Breast epithelium (tissue), 4 donors: ENCODE results near the gene SLX1A. TPM values are rescaled to one million over a fixed set of nuclear protein-coding genes. Genes with fewer than 3 reads are reported as not detected.
A peak's percentile ranks its signal among the peaks of the same experiment; 100 is the strongest.
"Not testable (repeated sequence)": the region's sequence is repeated elsewhere in the genome, so short reads cannot be mapped to it uniquely, and the experiment has no call there.

Experiments used
- DNase-seq, 2 donors: peaks; one replicate each; pipeline ENCODE4 v3.0.0-alpha.2; 2019; ENCODE audit warnings: low spot score in 2 of 2
- H3K27ac ChIP-seq, 2 donors: fragments of 200-600 bp; sonication (generic) in 1 of 2; one replicate each; pipeline ENCODE4 v1.5.1; 2016 to 2019; ENCODE audit warnings: mild to moderate bottlenecking in 1 of 2
- H3K27me3 ChIP-seq, 2 donors: fragments of 200-600 bp; sonication (generic) in 1 of 2; one replicate each; pipeline versions ENCODE4 v1.5.1 to v1.6.0; 2017 to 2019; ENCODE audit warnings: control low read depth in 1 of 2, mild to moderate bottlenecking in 1 of 2
- H3K36me3 ChIP-seq: fragments of 200-600 bp; one replicate; pipeline ENCODE4 v1.5.1; 2019
- H3K4me1 ChIP-seq, 2 donors: fragments of 200-600 bp; sonication (generic); one replicate each; pipeline ENCODE4 v1.5.1; 2016 to 2019; ENCODE audit warnings: control low read depth in 1 of 2
- H3K4me3 ChIP-seq, 3 donors: fragments of 200-600 bp; sonication (generic); 1 replicate in 2 of 3; 2 replicates in 1 of 3; pipeline ENCODE4 v1.5.1; 2016 to 2019; ENCODE audit warnings: mild to moderate bottlenecking in 3 of 3, moderate library complexity in 2 of 3
- H3K9me3 ChIP-seq, 2 donors: fragments of 200-600 bp; sonication (generic) in 1 of 2; one replicate each; pipeline ENCODE4 v1.5.1; 2016 to 2019; ENCODE audit warnings: control low read depth in 1 of 2
- POLR2A ChIP-seq: fragments of 450-650 bp; IDR thresholded peaks from one replicate; pipeline ENCODE4 v1.6.1; 2016; ENCODE audit warnings: antibody characterized with exemption, mild to moderate bottlenecking, moderate library complexity
- POLR2AphosphoS5 ChIP-seq, 3 donors: sonication (generic); formaldehyde crosslinking; IDR thresholded peaks; one replicate each; pipeline ENCODE4 v1.6.1; 2017; ENCODE audit warnings: antibody characterized with exemption in 3 of 3
- intact Hi-C: fragments of 100-400 bp; cut with DNase I; formaldehyde crosslinking; loops from one replicate; pipeline ENCODE4 v1.15.1; 2023; ENCODE audit warnings: low total_unique reads
- total RNA-seq, 3 donors: library from RNA; depleted of rRNA; stranded (reverse); fragments of >200 nt; gene quantifications; one replicate each; pipeline ENCODE4 v1.1.0, GENCODE V29; 2016
- TF ChIP-seq, protein P1 (sequence below), 3 donors: fragments of 450-650 bp; IDR thresholded peaks; one replicate each; pipeline ENCODE4 v1.5.1; 2016 to 2017; ENCODE audit warnings: antibody characterized with exemption in 3 of 3, mild to moderate bottlenecking in 3 of 3, moderate library complexity in 3 of 3

SLX1A gene
- 10 to 100 TPM; 27.4 to 59.0 (median 34.7) TPM for total RNA-seq

DNA sequence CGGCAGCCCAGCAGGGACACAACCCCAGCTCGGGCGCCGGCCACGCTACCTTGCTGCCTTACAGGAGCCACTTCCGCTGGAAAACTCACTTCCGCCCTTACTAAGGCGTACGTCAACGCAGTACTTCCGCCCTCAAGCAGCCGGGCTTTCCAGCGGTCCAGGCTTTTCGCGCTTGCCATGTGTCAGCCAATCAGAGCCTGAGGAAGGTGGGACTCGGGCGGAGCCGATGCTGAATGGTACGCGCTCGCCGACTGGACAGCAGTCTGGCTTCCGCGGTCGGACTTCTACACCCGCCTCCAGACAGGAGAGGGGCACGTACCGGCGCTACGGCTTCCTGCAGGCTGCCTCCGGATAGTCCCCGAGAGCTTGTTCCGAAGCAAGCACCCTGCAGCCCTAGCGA is at the start of gene SLX1A, which contains the start of gene BOLA2B:
SLX1A (plus strand) TSS at position 261 of the 400 bp plus-strand sequence. CDS start 210 bp downstream, outside the sequence.
BOLA2B (minus strand) TSS at position 52 of the 400 bp plus-strand sequence. CDS start 71 bp downstream, outside the sequence.
- H3K27me3 ChIP-seq, intact Hi-C loops, H3K4me1 ChIP-seq, H3K36me3 ChIP-seq, DNase-seq, H3K9me3 ChIP-seq: not testable (repeated sequence)
- H3K4me3 ChIP-seq: peak within 1 kb of the TSS; percentile 35 to 67 (median 49)
- peak within 1 kb of the TSS in 1 of 2 donors; percentile 54 for H3K27ac ChIP-seq

DNA sequence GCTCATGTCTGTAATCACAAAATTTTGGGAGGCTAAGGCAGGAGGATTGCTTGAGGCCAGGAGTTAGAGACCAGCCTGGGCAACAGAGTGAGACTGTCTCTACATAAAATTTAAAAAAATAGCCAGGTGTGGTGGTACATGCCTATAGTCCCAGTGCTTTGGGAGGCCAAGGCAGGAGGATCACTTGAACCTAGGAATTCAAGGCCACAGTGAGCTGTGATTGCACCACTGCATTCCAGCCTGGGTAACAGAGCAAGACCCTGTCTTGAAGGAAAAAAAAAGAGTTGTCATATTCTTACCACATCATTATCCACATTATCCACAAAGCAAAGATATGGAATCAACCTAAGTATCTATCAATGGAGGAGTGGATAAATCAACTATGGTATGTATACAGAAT is 49.7 kb upstream of the SLX1A start:
- TF ChIP-seq POLR2A: no peak
- no peak for TF ChIP-seq POLR2AphosphoS5 (IDR thresholded peaks at IDR 0.05)
- TF ChIP-seq, protein P1, sequence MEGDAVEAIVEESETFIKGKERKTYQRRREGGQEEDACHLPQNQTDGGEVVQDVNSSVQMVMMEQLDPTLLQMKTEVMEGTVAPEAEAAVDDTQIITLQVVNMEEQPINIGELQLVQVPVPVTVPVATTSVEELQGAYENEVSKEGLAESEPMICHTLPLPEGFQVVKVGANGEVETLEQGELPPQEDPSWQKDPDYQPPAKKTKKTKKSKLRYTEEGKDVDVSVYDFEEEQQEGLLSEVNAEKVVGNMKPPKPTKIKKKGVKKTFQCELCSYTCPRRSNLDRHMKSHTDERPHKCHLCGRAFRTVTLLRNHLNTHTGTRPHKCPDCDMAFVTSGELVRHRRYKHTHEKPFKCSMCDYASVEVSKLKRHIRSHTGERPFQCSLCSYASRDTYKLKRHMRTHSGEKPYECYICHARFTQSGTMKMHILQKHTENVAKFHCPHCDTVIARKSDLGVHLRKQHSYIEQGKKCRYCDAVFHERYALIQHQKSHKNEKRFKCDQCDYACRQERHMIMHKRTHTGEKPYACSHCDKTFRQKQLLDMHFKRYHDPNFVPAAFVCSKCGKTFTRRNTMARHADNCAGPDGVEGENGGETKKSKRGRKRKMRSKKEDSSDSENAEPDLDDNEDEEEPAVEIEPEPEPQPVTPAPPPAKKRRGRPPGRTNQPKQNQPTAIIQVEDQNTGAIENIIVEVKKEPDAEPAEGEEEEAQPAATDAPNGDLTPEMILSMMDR (IDR thresholded peaks at IDR 0.05): no peak
- no peak for DNase-seq
- intact Hi-C loops: no loop called here

DNA sequence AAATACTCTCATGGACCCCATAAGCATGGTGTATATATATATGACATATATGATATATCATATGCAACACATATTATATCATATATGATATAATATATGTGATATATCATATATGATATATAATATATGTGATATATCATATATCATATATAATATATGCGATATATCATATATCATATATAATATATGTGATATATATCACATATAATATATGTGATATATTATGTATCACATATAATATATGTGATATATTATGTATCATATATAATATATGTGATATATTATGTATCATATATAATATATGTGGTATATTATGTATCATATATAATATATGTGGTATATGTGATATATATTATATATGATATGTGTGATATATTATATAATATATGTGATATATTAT is 48.8 kb upstream of the SLX1A start:
- Histone ChIP-seq H3K27ac (no peak overlapping the region), H3K9me3 (peaks cover 4 to 6% of the 10 kb centered on the region in 2 donors), H3K27me3 (no peaks in the 10 kb centered on the region), H3K36me3 (no peaks in the 10 kb centered on the region), H3K4me3 (no peak overlapping the region), H3K4me1 (no peaks in the 10 kb centered on the region)
- TF ChIP-seq, protein P1 (IDR thresholded peaks at IDR 0.05): no peak
- TF ChIP-seq POLR2AphosphoS5 (IDR thresholded peaks at IDR 0.05): no peak
- no peak for TF ChIP-seq POLR2A
- intact Hi-C loops: no loop called here
- no peak for DNase-seq

More for the DNA sequence above, 49.7 kb upstream of the SLX1A start:
- Histone ChIP-seq H3K4me3 (no peak overlapping the region), H3K4me1 (no peaks in the 10 kb centered on the region), H3K27me3 (no peaks in the 10 kb centered on the region), H3K27ac (no peak overlapping the region), H3K9me3 (peaks cover 4% of the 10 kb centered on the region in 2 donors), H3K36me3 (no peaks in the 10 kb centered on the region)

DNA sequence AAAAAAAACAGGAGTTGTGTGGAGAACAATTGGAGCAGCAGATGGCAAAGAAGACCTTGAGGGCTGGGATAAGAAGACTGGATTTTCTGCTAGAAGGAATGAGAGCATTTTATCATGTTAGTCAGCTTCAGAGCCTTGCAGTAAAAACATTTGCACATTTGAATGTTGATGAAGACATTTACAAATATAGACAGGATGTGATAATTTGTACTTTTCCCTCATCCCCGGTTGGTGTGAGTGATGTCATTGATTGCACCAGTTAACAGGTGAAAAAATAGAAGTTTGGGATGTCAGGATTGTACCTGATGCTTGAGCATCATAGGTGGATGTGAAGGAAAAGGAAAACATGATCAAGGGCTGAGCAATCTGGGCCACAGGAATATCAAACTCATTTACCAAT is 48.0 kb upstream of the SLX1A start:
- Histone ChIP-seq H3K27me3 (no peaks in the 10 kb centered on the region), H3K4me3 (no peak overlapping the region), H3K4me1 (no peaks in the 10 kb centered on the region), H3K27ac (no peak overlapping the region), H3K9me3 (peaks cover 4 to 6% of the 10 kb centered on the region in 2 donors), H3K36me3 (no peaks in the 10 kb centered on the region)
- TF ChIP-seq, protein P1 (IDR thresholded peaks at IDR 0.05): no peak
- TF ChIP-seq POLR2AphosphoS5 (IDR thresholded peaks at IDR 0.05): no peak
- TF ChIP-seq POLR2A: no peak
- intact Hi-C loops: no loop called here
- DNase-seq: no peak

DNA sequence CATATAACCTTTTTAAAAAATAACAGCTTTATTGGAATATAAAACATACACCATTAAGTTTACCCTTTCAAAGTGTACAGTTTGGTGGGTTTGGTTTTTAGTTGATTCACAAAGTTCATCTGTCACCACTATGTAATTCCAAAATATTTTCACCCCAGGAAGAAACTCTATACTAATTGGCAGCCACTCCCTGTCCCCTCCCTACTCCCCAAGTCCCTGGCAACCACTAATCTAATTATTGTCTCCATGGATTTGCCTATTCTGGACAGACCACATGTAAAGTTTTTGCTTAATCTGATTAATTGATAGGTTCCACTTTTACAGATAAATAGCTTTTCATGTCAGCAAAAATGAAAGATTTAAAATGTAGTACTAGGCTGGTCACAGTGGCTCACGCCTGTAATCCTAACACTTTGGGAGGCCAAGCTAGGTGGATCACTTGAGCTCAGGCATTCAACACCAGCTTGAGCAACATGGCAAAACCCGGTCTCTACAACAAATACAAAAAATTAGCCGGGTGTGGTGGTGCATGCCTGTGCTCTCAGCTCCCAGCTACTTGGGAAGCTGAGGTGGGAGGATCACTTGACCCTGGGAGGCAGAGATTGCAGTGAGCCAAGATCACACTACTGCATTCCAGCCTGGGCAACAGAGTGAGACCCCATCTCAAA is 45.7 kb upstream of the SLX1A start:
- intact Hi-C loops: no loop called here
- peaks cover 4 to 6% of the 10 kb centered on the region in 2 donors for H3K9me3 ChIP-seq
- H3K27me3 ChIP-seq: no peaks in the 10 kb centered on the region
- no peak overlapping the region for H3K4me3 ChIP-seq
- TF ChIP-seq POLR2AphosphoS5 (IDR thresholded peaks at IDR 0.05): no peak
- no peak for TF ChIP-seq POLR2A
- TF ChIP-seq, protein P1 (IDR thresholded peaks at IDR 0.05): no peak
- no peak overlapping the region for H3K27ac ChIP-seq
- H3K4me1 ChIP-seq: no peaks in the 10 kb centered on the region
- no peaks in the 10 kb centered on the region for H3K36me3 ChIP-seq
- DNase-seq: no peak
